ENCODE measurements around the gene MT3.

GRCh38 chr16:56580391-56581048 is 8.8 kb upstream of the MT3 start:
- TF ChIP-seq, protein P1, sequence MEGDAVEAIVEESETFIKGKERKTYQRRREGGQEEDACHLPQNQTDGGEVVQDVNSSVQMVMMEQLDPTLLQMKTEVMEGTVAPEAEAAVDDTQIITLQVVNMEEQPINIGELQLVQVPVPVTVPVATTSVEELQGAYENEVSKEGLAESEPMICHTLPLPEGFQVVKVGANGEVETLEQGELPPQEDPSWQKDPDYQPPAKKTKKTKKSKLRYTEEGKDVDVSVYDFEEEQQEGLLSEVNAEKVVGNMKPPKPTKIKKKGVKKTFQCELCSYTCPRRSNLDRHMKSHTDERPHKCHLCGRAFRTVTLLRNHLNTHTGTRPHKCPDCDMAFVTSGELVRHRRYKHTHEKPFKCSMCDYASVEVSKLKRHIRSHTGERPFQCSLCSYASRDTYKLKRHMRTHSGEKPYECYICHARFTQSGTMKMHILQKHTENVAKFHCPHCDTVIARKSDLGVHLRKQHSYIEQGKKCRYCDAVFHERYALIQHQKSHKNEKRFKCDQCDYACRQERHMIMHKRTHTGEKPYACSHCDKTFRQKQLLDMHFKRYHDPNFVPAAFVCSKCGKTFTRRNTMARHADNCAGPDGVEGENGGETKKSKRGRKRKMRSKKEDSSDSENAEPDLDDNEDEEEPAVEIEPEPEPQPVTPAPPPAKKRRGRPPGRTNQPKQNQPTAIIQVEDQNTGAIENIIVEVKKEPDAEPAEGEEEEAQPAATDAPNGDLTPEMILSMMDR (IDR thresholded peaks at IDR 0.05; ENCODE audit: low read depth, low read length): no peak
- TF ChIP-seq EZH2phosphoT487 (IDR thresholded peaks at IDR 0.05; ENCODE audit: low read depth): no peak

Data from OCI-LY3 (cell line).